ENCODE data around the gene ITCH.

Gene ITCH

DNA sequence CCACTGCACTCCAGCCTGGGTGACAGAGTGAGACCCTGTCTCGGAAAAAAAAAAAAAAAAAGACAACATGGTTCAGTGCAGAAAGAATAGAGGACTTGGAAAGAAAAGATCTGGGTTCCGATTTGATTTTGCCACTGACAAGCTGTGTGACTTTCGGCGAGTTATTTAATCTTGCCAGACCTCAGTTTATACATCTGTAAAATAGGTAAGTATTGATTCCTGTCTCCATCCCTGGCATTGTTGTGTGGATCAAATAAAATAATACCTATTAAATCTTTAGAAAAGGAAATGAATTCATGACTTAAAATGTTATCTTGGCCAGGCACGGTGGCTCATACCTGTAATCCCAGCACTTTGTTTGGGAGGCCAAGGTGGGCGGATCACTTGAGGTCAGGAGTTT lies 7.0 kb downstream of the ITCH start:
- no peaks in the 10 kb centered on the region for H3K27me3 ChIP-seq
- H3K36me3 ChIP-seq = peaks cover 30% of the 10 kb centered on the region
- no peaks in the 10 kb centered on the region for H3K9me3 ChIP-seq
- no peak overlapping the region for H3K27ac ChIP-seq
- no peak overlapping the region for H3K4me3 ChIP-seq (ENCODE audit: low read depth in 1 of 2, low read length in 1 of 2)
- peaks cover 22 to 24% of the 10 kb centered on the region in 2 experiments for H3K4me1 ChIP-seq (ENCODE audit: control insufficient read depth in 1 of 2, insufficient read depth in 1 of 2, low read depth in 1 of 2, low read length in 1 of 2)
- TF ChIP-seq, protein P1, sequence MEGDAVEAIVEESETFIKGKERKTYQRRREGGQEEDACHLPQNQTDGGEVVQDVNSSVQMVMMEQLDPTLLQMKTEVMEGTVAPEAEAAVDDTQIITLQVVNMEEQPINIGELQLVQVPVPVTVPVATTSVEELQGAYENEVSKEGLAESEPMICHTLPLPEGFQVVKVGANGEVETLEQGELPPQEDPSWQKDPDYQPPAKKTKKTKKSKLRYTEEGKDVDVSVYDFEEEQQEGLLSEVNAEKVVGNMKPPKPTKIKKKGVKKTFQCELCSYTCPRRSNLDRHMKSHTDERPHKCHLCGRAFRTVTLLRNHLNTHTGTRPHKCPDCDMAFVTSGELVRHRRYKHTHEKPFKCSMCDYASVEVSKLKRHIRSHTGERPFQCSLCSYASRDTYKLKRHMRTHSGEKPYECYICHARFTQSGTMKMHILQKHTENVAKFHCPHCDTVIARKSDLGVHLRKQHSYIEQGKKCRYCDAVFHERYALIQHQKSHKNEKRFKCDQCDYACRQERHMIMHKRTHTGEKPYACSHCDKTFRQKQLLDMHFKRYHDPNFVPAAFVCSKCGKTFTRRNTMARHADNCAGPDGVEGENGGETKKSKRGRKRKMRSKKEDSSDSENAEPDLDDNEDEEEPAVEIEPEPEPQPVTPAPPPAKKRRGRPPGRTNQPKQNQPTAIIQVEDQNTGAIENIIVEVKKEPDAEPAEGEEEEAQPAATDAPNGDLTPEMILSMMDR (IDR thresholded peaks at IDR 0.05) = no peak

DNA sequence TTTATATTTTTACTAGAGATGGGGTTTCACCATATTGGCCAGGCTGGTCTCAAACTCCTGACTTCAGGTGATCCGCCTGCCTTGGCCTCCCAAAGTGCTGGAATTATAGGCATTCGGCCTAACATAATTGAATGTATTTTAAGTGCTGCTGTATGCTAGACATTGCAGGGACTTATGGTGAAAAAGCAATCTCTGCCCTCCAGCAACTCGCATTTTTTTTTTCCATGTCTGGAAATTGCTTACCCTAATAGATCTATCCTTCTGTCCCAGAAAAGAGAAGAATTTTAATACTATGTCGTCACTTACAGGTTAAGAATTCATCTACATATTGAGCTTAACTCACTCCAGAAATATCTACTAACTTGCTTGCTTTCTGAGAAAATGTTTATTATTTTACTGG lies 10.4 kb downstream of the ITCH start:
- Histone ChIP-seq H3K4me1 (ENCODE audit: control insufficient read depth in 1 of 2, insufficient read depth in 1 of 2, low read depth in 1 of 2, low read length in 1 of 2) (no peaks in the 10 kb centered on the region), H3K9me3 (no peaks in the 10 kb centered on the region), H3K27me3 (no peaks in the 10 kb centered on the region), H3K27ac (no peak overlapping the region), H3K4me3 (ENCODE audit: low read depth in 1 of 2, low read length in 1 of 2) (no peak overlapping the region), H3K36me3 (peaks cover 38% of the 10 kb centered on the region)
- TF ChIP-seq, protein P1 (IDR thresholded peaks at IDR 0.05) = no peak

DNA sequence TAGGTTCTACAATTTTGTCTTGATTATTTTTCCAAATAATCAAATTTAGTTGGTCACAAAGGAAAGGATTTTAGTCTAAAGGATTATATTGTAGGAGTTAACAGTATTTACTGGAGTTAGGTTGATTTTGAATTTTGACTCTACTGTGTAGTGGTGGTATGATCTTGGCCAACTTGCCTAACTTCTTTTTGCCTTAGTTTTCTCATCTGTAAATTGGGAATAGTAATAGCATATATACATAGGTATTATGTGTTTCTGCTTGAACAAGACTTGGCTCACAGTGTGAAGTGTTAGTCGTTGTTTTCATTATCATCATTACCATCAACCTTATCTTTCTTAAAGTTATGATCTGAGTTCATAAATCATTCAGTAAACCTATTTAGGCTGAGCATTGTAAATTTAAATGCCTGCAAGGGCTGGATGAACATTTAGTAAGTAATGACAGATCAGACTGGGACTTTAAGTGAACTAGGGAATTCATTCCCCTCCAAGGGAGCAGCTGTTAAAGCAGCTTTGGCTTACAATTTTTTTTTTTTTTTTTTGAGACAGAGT lies 11.2 kb downstream of the ITCH start:
- Histone ChIP-seq H3K27ac (no peak overlapping the region), H3K36me3 (peaks cover 30% of the 10 kb centered on the region), H3K27me3 (no peaks in the 10 kb centered on the region), H3K4me1 (ENCODE audit: control insufficient read depth in 1 of 2, insufficient read depth in 1 of 2, low read depth in 1 of 2, low read length in 1 of 2) (no peaks in the 10 kb centered on the region), H3K4me3 (ENCODE audit: low read depth in 1 of 2, low read length in 1 of 2) (no peak overlapping the region), H3K9me3 (no peaks in the 10 kb centered on the region)
- TF ChIP-seq, protein P1 (IDR thresholded peaks at IDR 0.05) = no peak

DNA sequence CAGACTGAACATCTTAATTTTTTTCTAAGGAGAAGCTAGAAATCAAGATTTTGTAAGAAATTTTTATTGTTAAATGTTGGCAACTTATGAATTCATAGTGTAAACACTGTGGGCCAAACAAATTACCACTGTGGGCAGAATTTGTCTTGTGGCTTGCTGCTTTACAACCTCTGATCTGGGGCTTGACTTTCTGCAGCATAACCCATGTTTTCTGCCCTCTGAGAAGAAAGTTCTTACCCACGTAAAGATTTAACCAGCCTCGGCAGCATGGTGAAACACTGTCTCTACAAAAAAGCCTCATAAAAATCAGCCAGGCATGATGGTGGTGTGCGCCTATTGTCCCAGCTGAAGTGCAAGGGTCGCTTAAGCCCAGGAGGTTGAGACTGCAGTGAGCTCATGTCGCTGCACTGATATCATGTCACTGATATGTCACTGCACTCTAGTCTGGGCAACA lies 12.9 kb downstream of the ITCH start:
- TF ChIP-seq, protein P1 (IDR thresholded peaks at IDR 0.05) = no peak

DNA sequence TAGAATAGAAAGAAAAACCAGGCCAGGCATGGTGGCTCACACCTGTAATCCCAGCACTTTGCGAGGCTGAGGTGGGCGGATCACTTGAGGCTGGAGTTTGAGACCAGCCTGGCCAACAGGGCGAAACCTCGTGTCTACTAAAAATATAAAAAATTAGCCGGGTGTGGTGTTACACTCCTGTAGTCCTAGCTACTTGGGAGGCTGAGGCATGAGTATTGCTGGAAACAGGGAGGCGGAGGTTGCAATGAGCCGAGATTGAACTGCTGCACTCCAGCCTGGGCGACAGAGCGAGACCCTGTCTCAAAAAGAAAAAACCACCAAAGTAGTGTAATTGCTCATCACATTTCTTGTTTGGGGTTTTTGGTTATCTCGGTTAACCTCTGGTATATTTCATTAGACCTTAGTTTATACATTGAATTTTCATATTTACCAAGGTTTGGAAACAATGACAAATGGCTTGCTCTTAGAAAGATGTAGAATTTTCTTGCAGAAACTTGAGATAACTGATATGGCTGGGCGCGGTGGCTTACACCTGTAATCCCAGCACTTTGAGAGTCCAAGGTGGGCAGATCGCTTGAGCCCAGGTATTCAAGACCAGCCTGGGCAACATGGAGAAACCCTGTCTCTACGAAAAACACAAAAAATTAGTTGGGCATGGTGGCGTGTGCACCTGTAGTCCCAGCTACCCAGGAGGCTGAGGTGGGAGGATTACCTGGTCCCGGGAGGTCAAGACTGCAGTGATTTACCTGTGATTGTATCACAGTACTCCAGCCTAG lies 14.2 kb downstream of the ITCH start:
- peaks cover 8% of the 10 kb centered on the region for H3K36me3 ChIP-seq
- peaks cover 0 to 4% of the 10 kb centered on the region in 2 experiments for H3K4me1 ChIP-seq (ENCODE audit: control insufficient read depth in 1 of 2, insufficient read depth in 1 of 2, low read depth in 1 of 2, low read length in 1 of 2)
- H3K27me3 ChIP-seq = no peaks in the 10 kb centered on the region
- H3K9me3 ChIP-seq = no peaks in the 10 kb centered on the region
- H3K4me3 ChIP-seq (ENCODE audit: low read depth in 1 of 2, low read length in 1 of 2) = no peak overlapping the region
- TF ChIP-seq, protein P1 (IDR thresholded peaks at IDR 0.05) = no peak
- no peak overlapping the region for H3K27ac ChIP-seq

More for the DNA sequence above, 12.9 kb downstream of the ITCH start:
- Histone ChIP-seq H3K4me3 (ENCODE audit: low read depth in 1 of 2, low read length in 1 of 2) (no peak overlapping the region), H3K27me3 (no peaks in the 10 kb centered on the region), H3K27ac (no peak overlapping the region), H3K9me3 (no peaks in the 10 kb centered on the region), H3K4me1 (ENCODE audit: control insufficient read depth in 1 of 2, insufficient read depth in 1 of 2, low read depth in 1 of 2, low read length in 1 of 2) (no peaks in the 10 kb centered on the region), H3K36me3 (peaks cover 18% of the 10 kb centered on the region)
